A673 (cell line): ENCODE data around the gene CA9. TPM values are rescaled to one million over a fixed set of nuclear protein-coding genes. Genes with fewer than 3 reads are reported as not detected.

Experiments
- BruUV-seq: library from RNA; stranded (reverse); fragments of 400-500 nt; replicated peaks from 2 replicates; lab custom pipeline; 2021; lab: Mats Ljungman, UMichigan
- CTCF ChIA-PET: fragments of 300-600 bp; sonication (Branson Sonifier 250); formaldehyde crosslinking; loops from one replicate; lab custom pipeline; 2022; ENCODE audit warnings: antibody characterized with exemption; lab: Charles Lee
- POLR2A ChIA-PET: fragments of 300-600 bp; sonication (Branson Sonifier 250); formaldehyde crosslinking; loops from one replicate; lab custom pipeline; 2022; ENCODE audit warnings: antibody characterized with exemption; ENCODE audit not compliant: low non-redundant PET; lab: Charles Lee
- DNase-seq: peaks from one replicate; pipeline ENCODE4 v3.0.0-alpha.2; 2015; ENCODE audit warnings: low spot score
- H3K27ac ChIP-seq: fragments of 200-600 bp; sonication (generic); 2 replicates; pipeline ENCODE4 v1.5.1; 2016; ENCODE audit warnings: mixed run types, low read depth, mild to moderate bottlenecking, mixed read lengths, antibody characterized with exemption, low read length; ENCODE audit not compliant: poor library complexity, severe bottlenecking
- H3K27me3 ChIP-seq: fragments of 200-600 bp; sonication (generic); replicated peaks from 2 replicates; pipeline ENCODE4 v1.6.1; 2017; ENCODE audit warnings: mixed run types, low read depth, mild to moderate bottlenecking, mixed read lengths, antibody characterized with exemption, low read length; ENCODE audit not compliant: insufficient read depth, poor library complexity
- H3K36me3 ChIP-seq: fragments of 200-600 bp; sonication (generic); 2 replicates; pipeline ENCODE4 v1.6.1; 2016; ENCODE audit warnings: mixed run types, mild to moderate bottlenecking, mixed read lengths, antibody characterized with exemption, low read length; ENCODE audit not compliant: insufficient read depth, poor library complexity, severe bottlenecking
- H3K4me1 ChIP-seq: fragments of 200-600 bp; sonication (generic); 2 replicates; pipeline ENCODE4 v1.6.1; 2017; ENCODE audit warnings: mixed run types, mild to moderate bottlenecking, mixed read lengths, antibody characterized with exemption, low read length; ENCODE audit not compliant: insufficient read depth, poor library complexity, severe bottlenecking
- H3K4me3 ChIP-seq: fragments of 200-600 bp; sonication (generic); 2 replicates; pipeline ENCODE4 v1.5.1; 2016; ENCODE audit warnings: low read depth, mixed run types, mild to moderate bottlenecking, mixed read lengths, low read length; ENCODE audit not compliant: poor library complexity, severe bottlenecking
- H3K9me3 ChIP-seq: fragments of 200-600 bp; sonication (generic); 2 replicates; pipeline ENCODE4 v1.6.1; 2016; ENCODE audit warnings: mixed run types, low read depth, mild to moderate bottlenecking, mixed read lengths, antibody characterized with exemption, low read length; ENCODE audit not compliant: poor library complexity, severe bottlenecking
- CTCF ChIP-seq: fragments of 300-800, 200-600 bp; sonication (generic); conservative IDR thresholded peaks from 2 replicates; pipeline ENCODE4 v1.5.1; 2017; ENCODE audit warnings: low read depth, mild to moderate bottlenecking, antibody characterized with exemption, low read length, moderate library complexity, mixed read lengths
- EZH2 ChIP-seq: fragments of 200-600 bp; sonication (generic); IDR thresholded peaks from 2 replicates; pipeline ENCODE4 v1.6.1; 2017; ENCODE audit warnings: borderline replicate concordance, low read depth, mild to moderate bottlenecking, mixed read lengths, antibody characterized with exemption, low read length; ENCODE audit not compliant: poor library complexity, severe bottlenecking
- intact Hi-C: fragments of 100-400 bp; cut with micrococcal nuclease; formaldehyde crosslinking; loops from one replicate; pipeline ENCODE4 v1.10.0; 2022; ENCODE audit not compliant: unreplicated experiment
- total RNA-seq: library from RNA; stranded (reverse); gene quantifications from 2 replicates; pipeline ENCODE4 v1.2.3, GENCODE V29; 2021

The CA9 gene
- total RNA-seq, 1 experiment from 2014 or later: 0.32 TPM

GRCh38 chr9:35697486-35697885 lies 23.8 kb downstream of the CA9 start:
- no peak for DNase-seq
- no peaks in the 10 kb centered on the region for H3K9me3 ChIP-seq
- TF ChIP-seq CTCF (no peak), EZH2 (no peak)
- H3K27me3 ChIP-seq: no peaks in the 10 kb centered on the region
- ChIA-PET POLR2A (interaction anchor here (0.6 kb wide), 1 partner anchor 29 kb away, joined by 3 read pairs; no protein-coding TSS in a partner anchor), CTCF (interaction anchor here (1.5 kb wide), 1 partner anchor 40 kb away, joined by 8 read pairs; the partner anchor contains the start of genes CCDC107 and RMRP)
- TSS peak; percentile 90 for BruUV-seq
- peaks cover 57% of the 10 kb centered on the region for H3K36me3 ChIP-seq
- H3K27ac ChIP-seq: no peak overlapping the region
- H3K4me3 ChIP-seq: no peak overlapping the region
- intact Hi-C loops: no loop called here
- no peaks in the 10 kb centered on the region for H3K4me1 ChIP-seq

GRCh38 chr9:35698231-35698630 lies 24.5 kb downstream of the CA9 start:
- no peak for DNase-seq
- intact Hi-C loops: no loop called here
- Histone ChIP-seq H3K36me3 (peaks cover 64% of the 10 kb centered on the region), H3K27ac (no peak overlapping the region), H3K4me3 (no peak overlapping the region), H3K27me3 (no peaks in the 10 kb centered on the region), H3K4me1 (no peaks in the 10 kb centered on the region), H3K9me3 (no peaks in the 10 kb centered on the region)
- TF ChIP-seq EZH2: no peak
- no peak for TF ChIP-seq CTCF
- BruUV-seq: no TSS peak
- POLR2A ChIA-PET: no interaction called here
- CTCF ChIA-PET: interaction anchor here (0.8 kb wide), 1 partner anchor 8 kb away, joined by 3 read pairs; no protein-coding TSS in a partner anchor

- no peaks in the 10 kb centered on the region for H3K4me1 ChIP-seq
- TF ChIP-seq EZH2: no peak
- TF ChIP-seq CTCF: no peak
- no TSS peak for BruUV-seq
- CTCF ChIA-PET: no interaction called here
- no peaks in the 10 kb centered on the region for H3K27me3 ChIP-seq
- no peak overlapping the region for H3K4me3 ChIP-seq
- POLR2A ChIA-PET: no interaction called here
- no peak overlapping the region for H3K27ac ChIP-seq
- intact Hi-C loops: no loop called here
- no peaks in the 10 kb centered on the region for H3K9me3 ChIP-seq
- DNase-seq: no peak
- peaks cover 81% of the 10 kb centered on the region for H3K36me3 ChIP-seq
Measured at GRCh38 chr9:35700031-35700430, 26.3 kb downstream of the CA9 start.
